Measurements from ENCODE around the gene CLMN. TPM values are rescaled to one million over a fixed set of nuclear protein-coding genes. Genes with fewer than 3 reads are reported as not detected.

CLMN gene
- total and polyA plus RNA-seq, 2 of the 4 experiments (the other 2 are of a cell fraction), result 0.10 to 0.18 TPM

GRCh38 chr14:95307402-95308041 lies 12.2 kb downstream of the CLMN start:
- H2BK20ac ChIP-seq (ENCODE audit: low read depth, low read length), result no peak overlapping the region
- POLR2A ChIA-PET (ENCODE audit: unreplicated experiment), result no interaction called here
- H2BK120ac ChIP-seq (ENCODE audit: low read depth, low read length), result no peak overlapping the region
- H4K91ac ChIP-seq (ENCODE audit: insufficient read depth, low read depth, low read length), result no peak overlapping the region
- no peak overlapping the region for H2BK15ac ChIP-seq (ENCODE audit: low read depth, low read length)
- no peak overlapping the region for H3K18ac ChIP-seq (ENCODE audit: low read depth, low read length)
- no peaks in the 10 kb centered on the region for H4K20me1 ChIP-seq (ENCODE audit: insufficient read depth, low read length)
- H3K4me2 ChIP-seq (ENCODE audit: low read depth, low read length), result no peak overlapping the region
- no TSS peak for BruUV-seq (replicated peaks)
- no peak overlapping the region for H4K8ac ChIP-seq (ENCODE audit: low read depth in 2 of 2, low read length in 2 of 2)
- no peak overlapping the region for H3K4me3 ChIP-seq (ENCODE audit: insufficient read depth, low read depth, low read length)
- in situ Hi-C loops (cut with MboI; ENCODE audit: low sequenced_read_pairs), result no loop called here
- intact Hi-C loops (cut with micrococcal nuclease), result no loop called here
- no peak overlapping the region for H3K4ac ChIP-seq (ENCODE audit: low read depth, low read length)
- H2AFZ ChIP-seq (replicated peaks; ENCODE audit: low read length, poor library complexity), result no peak overlapping the region
- no peak for DNase-seq
- no peaks in the 10 kb centered on the region for H3K9me1 ChIP-seq (ENCODE audit: insufficient read depth, low read length)
- H2AK5ac ChIP-seq (ENCODE audit: low read depth, low read length), result no peak overlapping the region
- CTCF ChIA-PET, result no interaction called here
- H3K36me3 ChIP-seq (ENCODE audit: control insufficient read depth, insufficient read depth, low read length), result no peaks in the 10 kb centered on the region
- no peak overlapping the region; the same call in 1 of the 2 replicates for H4K5ac ChIP-seq (ENCODE audit: low read depth, low read length)
- H3K4me1 ChIP-seq (ENCODE audit: control insufficient read depth, insufficient read depth, low read length), result peaks cover 2% of the 10 kb centered on the region; the same call in 1 of the 2 replicates
- H3K27ac ChIP-seq (ENCODE audit: insufficient read depth, low read length), result no peak overlapping the region
- 20% methylated on average over 1 of the region's 14 CpGs; no CpG with 5 or more reads in 1 of the 2 experiments for WGBS, 2 experiments (ENCODE audit: extremely low coverage in 2 of 2, insufficient read length in 1 of 2)
- no peak overlapping the region for H3K9ac ChIP-seq (ENCODE audit: low read depth, low read length)
- no peak overlapping the region for H3K23ac ChIP-seq (ENCODE audit: low read depth, low read length)
- H3K56ac ChIP-seq (ENCODE audit: extremely low read depth, insufficient read depth, low read length), result no peak overlapping the region
- H3K9me3 ChIP-seq (ENCODE audit: control insufficient read depth, insufficient read depth, low read length), result no peaks in the 10 kb centered on the region; the same call in 1 of the 2 replicates
- no peaks in the 10 kb centered on the region for H3K79me1 ChIP-seq (ENCODE audit: low read depth in 1 of 2, low read length in 2 of 2)
- no peak for ATAC-seq (ENCODE audit: low read depth)
- no peak overlapping the region for H2BK5ac ChIP-seq (ENCODE audit: low read depth, low read length, poor library complexity, severe bottlenecking)
- H3K14ac ChIP-seq (replicated peaks; ENCODE audit: low read depth, low read length), result no peak overlapping the region
- no peak for TF ChIP-seq NFE2L2 (IDR thresholded peaks at IDR 0.05; ENCODE audit: low read depth, low read length)
- TF ChIP-seq CEBPB (IDR thresholded peaks at IDR 0.05; ENCODE audit: low read depth, low read length), result no peak
- TF ChIP-seq RFX5 (IDR thresholded peaks at IDR 0.05; ENCODE audit: low read depth, low read length), result no peak
- TF ChIP-seq MAZ (IDR thresholded peaks at IDR 0.05; ENCODE audit: borderline replicate concordance, low read depth, low read length), result no peak
- no peak for TF ChIP-seq BHLHE40 (IDR thresholded peaks at IDR 0.05; ENCODE audit: low read depth, low read length)
- dilution Hi-C loops (cut with HindIII; ENCODE audit: low sequenced_read_pairs, unreplicated experiment), result no loop called here
- H3K27me3 ChIP-seq (ENCODE audit: control insufficient read depth, insufficient read depth, low read length), result peaks cover 9% of the 10 kb centered on the region; the same call in 1 of the 2 replicates
- H2AK9ac ChIP-seq (replicated peaks; ENCODE audit: low read depth, low read length, poor library complexity), result no peak overlapping the region

All from IMR-90 (cell line).